ENCODE results near the gene SMAP2. TPM values are rescaled to one million over a fixed set of nuclear protein-coding genes. Genes with fewer than 3 reads are reported as not detected.
A peak's percentile ranks its signal among the peaks of the same experiment; 100 is the strongest.
"Not testable (repeated sequence)": the region's sequence is repeated elsewhere in the genome, so short reads cannot be mapped to it uniquely, and the experiment has no call there.

SMAP2 gene
- total RNA-seq, 1 experiment from 2014 or later: 35.1 TPM

DNA sequence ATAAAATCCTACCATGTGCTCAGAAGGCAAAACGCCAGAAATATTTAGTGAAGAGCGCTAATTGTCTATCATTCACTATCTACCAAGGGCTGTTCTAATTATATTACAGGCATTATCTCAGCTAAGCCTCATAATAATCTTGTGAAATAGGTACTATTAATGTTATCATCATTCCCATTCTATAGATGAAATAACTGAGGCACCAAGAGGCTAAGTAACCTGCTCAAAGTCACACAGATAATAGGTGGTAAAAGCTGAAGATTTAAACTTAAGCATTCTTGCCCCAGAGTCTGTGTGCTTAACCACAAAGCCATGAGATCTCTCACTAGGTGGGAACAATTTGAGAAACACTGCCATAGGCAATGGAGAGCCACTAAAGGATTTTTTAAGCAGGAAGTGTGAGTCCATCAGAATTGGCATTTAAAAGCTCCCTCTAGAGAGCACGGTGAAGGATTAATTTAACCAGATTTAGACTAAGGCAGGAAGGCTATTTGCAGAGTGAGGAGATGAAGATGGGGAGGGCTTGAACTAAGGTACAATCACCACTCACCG, 1.7 kb upstream of the SMAP2 start:
- no peak for DNase-seq (ENCODE audit: low read depth)

DNA sequence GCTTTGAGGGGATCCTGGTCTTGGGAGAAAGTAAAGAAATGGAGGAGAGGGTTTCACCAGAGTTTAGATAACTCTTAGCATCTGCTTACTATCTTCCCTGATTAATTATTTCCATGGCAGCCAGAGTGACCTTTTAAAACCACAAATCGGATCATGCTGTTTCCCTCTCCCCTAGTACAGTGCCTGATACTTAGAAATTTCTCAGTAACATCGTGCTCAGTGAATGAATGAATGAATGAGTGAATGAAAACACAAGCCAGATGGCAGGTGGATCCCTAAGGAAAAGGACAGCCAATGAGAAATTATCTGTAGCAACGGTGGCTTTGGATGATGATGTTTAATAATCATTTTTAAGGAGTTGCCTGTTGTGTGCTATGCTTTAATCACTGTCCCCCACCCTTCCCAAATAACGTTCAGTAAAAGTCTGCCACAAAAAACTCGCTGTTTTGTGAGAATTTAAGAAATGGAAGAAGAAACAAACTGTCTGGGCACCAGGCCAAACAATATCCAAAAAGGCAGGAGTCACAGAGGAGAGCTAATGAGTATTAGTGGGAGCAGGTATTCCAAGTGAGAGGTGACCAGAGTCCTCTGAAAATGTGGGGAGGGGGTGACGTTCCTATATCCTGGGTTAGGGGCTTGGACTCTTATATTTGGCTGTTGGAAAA, 737 bp upstream of the SMAP2 start:
- no peak for DNase-seq (ENCODE audit: low read depth)

DNA sequence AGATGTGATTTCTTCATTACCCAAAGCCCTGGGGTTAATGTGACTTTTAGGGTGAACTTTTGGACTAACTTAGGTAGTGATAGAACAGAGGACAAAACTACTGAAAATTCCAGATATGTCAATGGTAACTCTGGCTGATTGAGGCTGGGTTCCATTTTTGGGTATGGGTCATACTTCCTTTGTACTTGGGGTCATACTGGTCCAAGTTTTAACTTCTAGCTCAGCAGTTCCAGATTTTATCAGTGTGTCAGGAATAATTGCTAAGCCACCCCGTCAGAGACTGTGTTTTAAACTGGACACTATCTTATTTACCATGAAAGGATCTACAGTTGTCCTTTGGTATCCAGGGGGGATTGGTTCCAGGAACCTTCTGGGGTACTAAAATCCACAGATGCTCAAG, 4.0 kb downstream of the SMAP2 start:
- DNase-seq (ENCODE audit: low read depth): no peak

DNA sequence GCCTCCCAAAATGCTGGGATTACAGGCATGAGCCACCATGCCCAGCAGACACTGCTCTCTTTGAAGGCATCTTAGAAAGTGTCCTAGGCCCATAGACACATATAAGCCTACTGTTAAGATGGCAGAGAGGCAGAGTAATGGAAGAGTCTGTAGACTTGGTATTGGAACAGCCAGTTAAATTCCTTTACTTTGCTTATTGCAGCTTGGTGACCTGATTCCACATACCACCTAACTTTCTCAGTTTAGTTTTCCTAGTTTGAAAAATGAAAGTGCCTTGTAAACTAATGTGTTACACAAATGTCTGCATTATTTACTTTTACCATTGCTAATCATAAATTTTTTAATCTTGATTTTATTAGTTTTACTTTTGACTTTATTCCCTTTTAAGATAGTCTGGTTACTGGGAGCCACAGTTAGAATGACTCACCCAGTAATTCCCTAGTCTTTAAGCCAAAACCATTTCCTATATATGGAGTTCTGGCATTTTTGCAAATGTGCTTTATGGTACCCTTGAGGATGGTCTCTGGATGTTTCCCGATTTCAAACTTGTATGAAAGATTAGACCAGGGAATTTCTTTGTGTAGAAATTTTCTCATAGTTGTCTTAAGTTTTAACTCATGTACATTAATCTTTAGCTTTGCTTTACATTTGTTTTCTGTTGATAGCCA, 6.4 kb downstream of the SMAP2 start:
- DNase-seq (ENCODE audit: low read depth): peak; percentile 78

DNA sequence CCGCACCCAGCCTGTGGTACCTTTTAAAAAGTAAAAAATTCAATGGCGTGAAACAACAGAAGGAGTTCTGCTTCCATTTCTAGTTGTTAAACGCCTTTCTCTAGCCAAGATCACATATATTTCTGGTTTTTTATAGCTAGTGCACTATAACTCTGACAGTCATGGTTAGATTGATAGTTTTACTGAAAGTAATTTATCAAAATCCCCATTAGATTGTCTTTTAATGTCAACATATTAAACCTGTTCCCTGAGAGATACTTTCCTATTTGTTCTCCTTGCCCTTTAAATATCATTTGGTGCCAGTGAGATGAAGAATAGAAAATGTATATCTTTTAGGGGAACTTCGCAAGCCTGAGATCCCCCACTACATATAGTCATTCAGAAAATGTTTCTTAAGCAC, 7.3 kb downstream of the SMAP2 start:
- no peak for DNase-seq (ENCODE audit: low read depth)

DNA sequence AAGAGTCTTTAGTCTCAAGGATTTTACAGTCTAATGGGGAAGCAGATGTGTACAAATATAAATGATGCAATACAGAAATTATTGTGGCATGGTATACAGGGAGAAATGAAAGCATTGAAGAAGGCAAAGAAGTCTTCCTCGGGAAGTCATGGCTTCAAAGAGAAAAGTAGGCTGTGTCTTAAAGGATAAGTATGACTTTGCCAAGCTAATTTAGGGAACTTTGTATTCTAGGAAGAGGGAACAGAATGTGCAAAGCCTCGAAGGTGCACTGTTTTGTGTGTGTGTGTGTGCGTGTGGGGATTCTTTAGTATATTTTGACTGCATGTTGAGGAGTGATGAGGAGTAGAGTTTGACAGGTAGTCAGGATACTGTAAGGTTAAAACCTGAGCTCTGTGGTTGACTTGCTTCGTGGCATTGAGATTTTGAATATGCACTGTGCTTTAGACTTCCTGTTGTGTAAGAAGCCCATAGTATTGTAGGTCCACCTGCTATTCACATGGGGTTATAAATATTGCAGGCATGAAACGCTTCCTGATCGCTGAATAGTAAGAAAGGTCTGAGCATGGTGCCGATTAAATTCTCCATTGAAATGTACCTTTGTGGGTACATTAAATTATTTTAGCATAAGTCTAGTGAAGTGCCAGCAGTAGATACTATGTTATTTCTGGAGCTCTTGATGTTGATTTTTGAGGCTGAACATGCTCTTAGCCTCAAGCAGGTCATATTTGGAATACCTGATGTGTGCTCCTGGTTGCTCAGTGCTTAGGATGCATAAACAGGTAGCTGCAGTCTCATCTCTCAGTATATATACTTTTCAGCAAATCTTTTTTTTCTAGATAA, 8.0 kb downstream of the SMAP2 start:
- DNase-seq (ENCODE audit: low read depth): no peak

DNA sequence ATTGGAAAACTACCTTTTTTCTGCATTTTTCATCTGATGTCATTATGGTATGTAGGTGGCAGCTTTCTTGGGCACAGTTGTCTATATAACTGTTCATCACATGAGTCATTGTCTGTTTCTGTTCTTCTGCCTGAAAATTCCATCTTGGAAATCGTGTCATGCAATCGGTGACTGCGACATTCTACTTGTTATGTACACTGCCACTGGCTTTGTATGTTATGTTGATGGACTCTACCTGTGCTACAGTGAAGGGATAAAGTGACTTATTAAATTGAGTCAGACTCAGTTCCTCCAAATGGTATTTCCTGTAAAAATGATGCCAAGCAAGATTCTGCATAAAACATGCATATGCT, 8.6 kb downstream of the SMAP2 start:
- no peak for DNase-seq (ENCODE audit: low read depth)

DNA sequence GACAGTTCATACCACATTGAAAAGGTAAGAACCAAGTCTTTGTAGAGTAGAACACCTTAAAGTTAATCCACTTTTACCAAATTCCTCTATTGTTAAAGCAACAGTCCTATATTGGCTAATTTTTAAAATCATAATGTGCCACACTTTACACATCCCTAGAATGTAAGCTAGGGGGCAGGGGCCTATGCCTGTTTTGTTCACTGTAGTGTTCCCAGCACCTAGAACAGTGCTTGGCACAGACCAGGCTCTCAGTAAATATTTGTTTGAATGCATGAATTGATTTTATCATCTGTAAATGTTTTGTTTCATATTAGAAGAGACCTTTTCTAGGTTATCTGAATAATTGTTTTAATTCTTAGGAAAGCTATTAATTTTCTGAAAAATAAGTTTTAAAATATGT, 9.1 kb downstream of the SMAP2 start:
- DNase-seq (ENCODE audit: low read depth): no peak

DNA sequence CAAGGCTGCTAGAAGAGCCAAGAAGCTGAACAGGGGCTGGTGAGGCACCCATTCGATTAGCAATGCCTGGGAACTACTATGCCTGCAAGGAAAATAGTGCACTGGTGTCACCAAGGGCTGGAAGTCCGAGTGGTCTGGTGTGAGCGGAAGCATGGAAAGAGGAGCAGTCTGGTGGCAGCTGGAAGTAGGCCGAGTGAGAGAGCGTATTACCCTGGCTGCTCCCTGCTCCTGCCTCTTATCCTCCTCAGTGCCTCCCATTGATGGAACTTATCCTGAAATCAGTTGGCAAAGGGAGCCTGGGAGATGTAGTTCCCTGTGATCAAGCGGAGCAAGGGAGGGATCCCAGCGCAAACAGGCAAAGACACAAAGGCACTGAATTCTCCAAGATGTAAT, 9.6 kb downstream of the SMAP2 start:
- no peak for DNase-seq (ENCODE audit: low read depth)

DNA sequence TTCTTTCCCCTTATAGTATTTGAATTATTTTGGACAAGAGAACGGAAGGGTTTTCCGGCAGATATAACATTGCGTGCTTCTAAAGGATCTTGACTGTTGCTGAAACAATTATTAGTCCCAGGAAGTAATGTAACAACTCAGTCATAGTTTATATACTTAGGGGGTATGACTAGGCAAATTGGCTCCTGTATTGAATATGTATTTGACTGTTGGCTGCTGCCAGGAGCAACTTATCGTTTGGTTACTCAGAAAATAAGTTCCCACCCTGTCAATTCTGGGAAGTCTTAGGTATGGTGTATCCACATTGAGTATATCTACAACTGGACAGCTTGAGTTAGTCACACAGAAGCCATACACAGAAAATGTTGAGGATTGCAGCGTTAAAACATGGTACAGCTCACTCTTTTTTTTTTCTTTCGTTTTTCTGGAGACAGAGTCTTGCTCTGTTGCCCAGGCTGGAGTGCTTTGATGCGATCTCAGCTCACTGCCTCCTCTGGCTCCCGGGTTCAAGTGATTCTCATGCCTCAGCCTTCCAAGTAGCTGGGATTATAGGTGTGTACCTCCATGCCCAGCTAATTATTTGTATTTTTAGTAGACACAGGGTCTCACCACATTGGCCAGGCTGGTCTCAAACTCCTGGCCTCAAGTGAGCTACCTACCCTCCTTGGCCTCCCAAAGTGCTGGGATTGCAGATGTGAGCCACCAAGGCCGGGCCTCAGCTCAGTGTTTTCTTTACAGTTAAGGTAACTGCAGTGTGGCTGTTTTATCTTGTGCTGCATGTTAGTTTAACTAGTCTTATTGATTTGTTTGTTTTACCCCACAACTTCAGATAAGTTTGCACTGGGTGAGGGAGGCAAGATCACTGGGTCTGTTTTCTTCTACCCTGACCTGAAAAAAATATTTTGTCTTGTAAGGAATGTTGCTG, 10.2 kb downstream of the SMAP2 start:
- no peak for DNase-seq (ENCODE audit: low read depth)

DNA sequence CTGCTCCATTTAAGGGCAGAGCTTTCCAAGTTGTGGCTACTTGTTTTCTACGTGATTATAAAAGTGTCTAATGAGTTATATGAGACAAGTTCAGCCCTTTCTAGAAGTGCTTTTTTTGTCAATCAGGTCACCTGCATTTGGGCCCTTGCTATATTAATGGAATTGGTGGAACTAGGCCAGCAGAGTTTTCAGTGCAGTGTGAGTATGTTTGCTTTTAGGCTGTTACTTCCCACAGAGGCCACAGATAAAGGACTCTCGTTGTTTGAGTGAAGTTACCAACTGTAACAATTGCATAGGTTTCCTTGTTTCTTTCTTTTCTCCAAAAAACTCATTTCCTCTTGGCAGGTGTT, 10.9 kb downstream of the SMAP2 start:
- no peak for DNase-seq (ENCODE audit: low read depth)

DNA sequence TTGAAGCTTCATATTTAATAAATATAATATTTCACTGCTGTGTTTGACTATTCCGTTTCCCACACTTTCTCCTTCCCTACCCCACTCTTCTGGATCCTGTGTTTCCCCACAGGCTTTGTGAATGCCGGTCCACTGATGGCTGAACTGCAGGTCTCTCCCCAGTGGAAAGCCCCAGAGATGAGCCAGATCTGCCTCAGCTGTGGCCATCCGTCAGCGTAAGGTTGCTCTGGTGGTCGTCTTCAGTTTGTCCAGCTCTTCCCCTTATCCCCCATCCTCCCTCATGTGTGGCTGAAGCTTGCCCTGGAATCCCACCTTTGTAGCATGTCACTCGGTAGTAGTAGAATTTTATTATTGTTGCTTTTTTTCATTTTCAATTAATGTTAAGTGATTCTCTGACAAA, 11.4 kb downstream of the SMAP2 start:
- DNase-seq (ENCODE audit: low read depth): peak; percentile 50

DNA sequence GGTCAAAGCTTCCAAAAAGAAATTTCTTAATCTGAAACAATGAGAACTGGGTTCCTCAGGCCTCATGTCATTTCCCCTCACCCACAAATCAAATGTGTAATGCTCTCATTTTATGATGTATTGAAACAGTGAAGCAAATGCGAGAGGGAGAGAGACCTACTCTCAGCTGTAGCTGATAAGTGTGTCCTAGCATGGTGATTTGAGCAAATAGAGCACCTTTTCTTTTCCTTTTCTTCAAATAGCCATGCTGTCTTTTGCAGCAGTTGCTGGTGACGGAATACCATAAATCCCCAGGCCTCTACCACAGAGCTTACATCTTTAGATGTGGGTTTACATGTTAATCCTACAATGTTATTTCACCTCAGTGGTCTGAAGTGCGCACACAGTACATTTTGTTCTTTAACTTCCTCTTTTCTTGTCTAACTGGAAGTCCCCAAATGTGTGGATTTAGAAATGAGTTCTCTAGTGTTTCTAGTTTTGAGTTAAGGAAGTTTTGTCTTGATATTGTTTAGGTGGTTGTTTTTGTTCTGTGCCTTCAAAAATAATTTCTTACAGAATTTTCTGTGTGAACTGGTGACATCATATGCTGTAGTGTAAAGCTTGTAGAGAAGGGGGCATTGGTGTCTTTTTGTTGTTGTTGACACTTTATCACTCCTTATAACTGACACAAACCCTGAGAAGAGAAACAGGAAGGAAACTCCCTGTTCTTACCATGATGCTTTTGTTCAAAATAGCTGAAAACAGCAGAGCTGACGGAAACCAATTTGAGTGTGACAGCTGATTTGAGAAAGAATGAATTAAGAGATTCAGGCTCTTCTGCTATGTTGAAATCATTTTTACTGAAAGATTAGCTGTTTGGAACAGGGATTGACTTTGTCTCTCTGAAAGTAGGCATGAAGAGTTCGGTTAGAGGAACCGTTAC, 12.2 kb downstream of the SMAP2 start:
- peak; percentile 87 for DNase-seq (ENCODE audit: low read depth)

DNA sequence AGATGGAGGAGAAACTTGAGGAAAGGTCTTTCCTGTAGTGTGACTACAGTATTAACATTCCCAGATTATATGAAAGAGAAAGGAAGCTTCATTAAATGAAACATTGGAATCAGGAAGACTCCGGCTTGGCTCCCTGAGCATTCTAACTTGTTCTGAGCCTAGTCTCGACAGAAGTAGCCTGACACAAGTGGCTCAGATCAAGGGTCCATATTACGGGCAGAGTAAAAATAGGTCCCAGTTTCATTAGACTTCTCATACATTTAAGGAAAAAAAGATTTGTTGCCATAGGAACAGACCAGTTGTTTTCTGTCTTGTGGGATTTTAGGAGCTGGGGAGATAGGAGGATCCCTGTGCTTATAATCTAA, 12.8 kb downstream of the SMAP2 start:
- DNase-seq (ENCODE audit: low read depth): peak; percentile 25

DNA sequence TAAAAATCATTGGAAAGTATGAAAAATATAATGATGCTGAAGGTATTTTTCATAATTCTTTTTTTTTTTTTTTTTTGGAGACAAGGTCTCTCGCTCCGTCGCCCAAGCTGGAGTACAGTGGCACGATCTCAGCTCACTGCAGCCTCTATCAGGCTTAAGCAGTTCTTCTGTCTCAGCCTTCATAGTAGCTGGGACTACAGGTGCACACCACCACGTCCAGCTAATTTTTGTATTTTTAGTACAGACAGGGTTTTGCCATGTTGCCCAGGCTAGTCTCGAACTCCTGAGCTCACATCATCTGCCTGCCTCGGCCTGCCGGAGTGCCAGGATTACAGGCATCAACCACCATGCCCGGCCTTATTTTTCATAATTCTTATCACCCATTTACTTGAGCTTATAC, 13.3 kb downstream of the SMAP2 start:
- no peak for DNase-seq (ENCODE audit: low read depth)

DNA sequence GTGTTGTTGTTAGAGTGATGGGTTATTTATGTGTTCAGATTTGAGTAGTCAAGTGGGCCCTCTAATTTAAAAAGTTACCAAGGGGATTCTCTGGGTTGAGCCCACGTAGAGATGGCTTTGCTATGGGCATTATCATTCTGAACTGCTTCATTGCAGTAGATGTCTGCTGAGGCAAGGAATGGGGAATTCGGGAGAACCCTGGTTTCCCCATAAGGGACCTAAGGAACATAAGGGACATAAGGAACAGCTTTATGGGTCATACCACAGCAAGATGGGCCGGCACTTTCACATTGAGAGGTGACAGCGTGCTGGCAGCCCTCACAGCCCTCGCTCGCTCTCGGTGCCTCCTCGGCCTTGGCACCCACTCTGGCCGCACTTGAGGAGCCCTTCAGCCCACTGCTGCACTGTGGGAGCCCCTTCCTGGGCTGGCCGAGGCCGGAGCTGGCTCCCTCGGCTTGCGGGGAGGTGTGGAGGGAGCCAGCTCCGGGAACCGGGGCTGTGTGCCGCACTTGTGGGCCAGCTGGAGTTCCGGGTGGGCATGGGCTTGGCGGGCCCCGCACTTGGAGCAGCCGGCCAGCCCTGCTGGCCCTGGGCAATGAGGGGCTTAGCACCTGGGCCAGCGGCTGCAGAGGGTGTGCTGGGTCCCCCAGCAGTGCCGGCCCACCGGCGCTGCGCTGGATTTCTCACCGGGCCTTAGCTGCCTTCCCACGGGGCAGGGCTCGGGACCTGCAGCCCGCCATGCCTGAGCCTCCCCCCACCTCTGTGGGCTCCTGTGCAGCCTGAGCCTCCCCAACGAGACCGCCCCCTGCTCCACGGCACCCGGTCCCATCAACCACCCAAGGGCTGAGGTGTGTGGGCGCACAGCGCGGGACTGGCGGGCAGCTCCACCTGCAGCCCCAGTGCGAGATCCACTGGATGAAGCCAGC, 14.1 kb downstream of the SMAP2 start:
- not testable (repeated sequence) for DNase-seq (ENCODE audit: low read depth)

DNA sequence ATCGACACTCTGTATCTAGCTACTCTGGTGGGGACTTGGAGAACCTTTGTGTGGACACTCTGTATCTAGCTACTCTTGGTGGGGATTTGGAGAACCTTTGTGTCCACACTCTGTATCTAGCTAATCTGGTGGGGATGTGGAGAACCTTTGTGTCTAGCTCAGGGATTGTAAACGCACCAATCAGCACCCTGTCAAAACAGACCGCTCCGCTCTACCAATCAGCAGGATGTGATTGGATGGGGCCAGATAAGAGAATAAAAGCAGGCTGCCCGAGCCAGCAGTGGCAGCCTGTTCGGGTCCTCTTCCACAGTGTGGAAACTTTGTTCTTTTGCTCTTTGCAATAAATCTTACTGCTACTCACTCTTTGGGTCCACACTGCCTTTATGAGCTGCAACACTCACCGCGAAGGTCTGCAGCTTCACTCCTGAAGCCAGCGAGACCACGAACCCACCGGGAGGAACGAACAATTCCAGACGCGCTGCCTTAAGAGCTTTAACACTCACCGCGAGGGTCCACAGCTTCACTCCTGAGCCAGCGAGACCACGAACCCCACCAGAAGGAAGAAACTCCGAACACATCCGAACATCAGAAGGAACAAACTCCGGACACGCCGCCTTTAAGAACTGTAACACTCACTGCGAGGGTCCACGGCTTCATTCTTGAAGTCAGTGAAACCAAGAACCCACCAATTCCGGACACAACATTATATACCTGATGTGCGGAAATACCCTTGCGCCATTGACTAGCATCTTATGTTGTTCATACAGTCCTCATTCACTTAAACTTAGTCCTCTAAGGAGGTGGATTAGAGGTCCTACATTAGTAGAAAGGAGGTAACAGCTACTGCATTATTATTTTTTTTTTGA, 15.2 kb downstream of the SMAP2 start:
- not testable (repeated sequence) for DNase-seq (ENCODE audit: low read depth)

DNA sequence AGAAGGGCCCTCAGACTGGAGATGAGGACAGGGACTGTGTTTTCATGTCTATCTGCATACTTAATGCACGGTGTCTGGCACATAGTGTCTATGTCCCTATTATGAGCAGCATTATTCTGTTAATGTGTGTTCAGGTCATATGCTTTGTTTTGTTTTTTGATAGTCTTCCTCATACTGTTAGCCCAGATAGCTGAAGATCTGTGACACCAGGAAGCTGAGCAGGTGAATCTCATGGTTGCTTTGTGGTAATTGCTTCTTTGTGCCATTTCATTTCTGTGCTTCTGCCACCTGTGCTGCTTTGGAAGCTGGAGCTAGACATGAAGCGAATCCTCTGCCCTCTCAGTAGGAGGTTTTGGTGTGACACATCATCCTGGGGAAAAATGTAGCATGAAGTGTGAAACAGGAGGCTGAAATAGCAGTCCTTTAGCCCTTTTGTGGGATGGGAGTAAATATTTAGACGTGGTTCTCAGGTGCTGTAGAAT, 15.8 kb downstream of the SMAP2 start:
- no peak for DNase-seq (ENCODE audit: low read depth)
